BJ (cell line): Measurements from ENCODE around the gene TTPAL. TPM values are rescaled to one million over a fixed set of nuclear protein-coding genes. Genes with fewer than 3 reads are reported as not detected.

Experiments
- CTCF ChIA-PET: fragments of 350-600 bp; formaldehyde crosslinking; extraction: SDS; loops from one replicate; lab custom pipeline; 2021; ENCODE audit warnings: antibody characterized with exemption, inconsistent platforms; lab: Yijun Ruan, JAX
- POLR2A ChIA-PET: fragments of 300-600 bp; sonication (Branson Sonifier 250); formaldehyde crosslinking; extraction: SDS; loops from one replicate; lab custom pipeline; 2021; ENCODE audit warnings: antibody characterized with exemption; lab: Charles Lee
- DNase-seq: peaks from one replicate; pipeline ENCODE4 v3.0.0-alpha.2; 2011; ENCODE audit warnings: low read depth
- H3K27me3 ChIP-seq: 2 replicates; pipeline ENCODE4 v1.6.0; 2011; ENCODE audit warnings: low read length; ENCODE audit not compliant: control insufficient read depth, insufficient read depth
- H3K36me3 ChIP-seq: 2 replicates; pipeline ENCODE4 v1.5.1; 2011; ENCODE audit warnings: low read length; ENCODE audit not compliant: control insufficient read depth, insufficient read depth
- H3K4me3 ChIP-seq: 2 replicates; pipeline ENCODE4 v1.5.1; 2011; ENCODE audit warnings: low read depth, mild to moderate bottlenecking, control low read depth, low read length
- CTCF ChIP-seq: IDR thresholded peaks from 2 replicates; pipeline ENCODE4 v1.5.1; 2011; ENCODE audit warnings: low read depth, mild to moderate bottlenecking, control low read depth, inconsistent platforms, low read length, moderate library complexity; ENCODE audit not compliant: insufficient read depth
- polyA plus RNA-seq: library from polyadenylated mRNA; depleted of rRNA; stranded (reverse); fragments of >200 nt; gene quantifications from 2 replicates; pipeline ENCODE4 v1.2.3, GENCODE V29; 2011

Gene TTPAL
- polyA plus RNA-seq, 1 experiment, result 13.8 TPM

- ChIA-PET CTCF (no interaction called here), POLR2A (no interaction called here)
- no peak overlapping the region for H3K4me3 ChIP-seq
- TF ChIP-seq CTCF, result no peak
- H3K27me3 ChIP-seq, result peaks cover 2% of the 10 kb centered on the region
- no peak for DNase-seq
- no peaks in the 10 kb centered on the region for H3K36me3 ChIP-seq
Observed at GRCh38 chr20:44431502-44432234, 44.0 kb upstream of the TTPAL start.

- POLR2A ChIA-PET, result no interaction called here
- Histone ChIP-seq H3K27me3 (peaks cover 2% of the 10 kb centered on the region), H3K4me3 (no peak overlapping the region), H3K36me3 (no peaks in the 10 kb centered on the region)
- TF ChIP-seq CTCF, result no peak
- CTCF ChIA-PET, result interaction anchor here (0.6 kb wide), 1 partner anchor 69 kb away, joined by 5 read pairs; no protein-coding TSS in a partner anchor
- no peak for DNase-seq
Observed at GRCh38 chr20:44432618-44433577, 42.8 kb upstream of the TTPAL start.

- peaks cover 2% of the 10 kb centered on the region for H3K27me3 ChIP-seq
- no peak overlapping the region for H3K4me3 ChIP-seq
- POLR2A ChIA-PET, result no interaction called here
- no peaks in the 10 kb centered on the region for H3K36me3 ChIP-seq
- no peak for DNase-seq
- no peak for TF ChIP-seq CTCF
- CTCF ChIA-PET, result no interaction called here
Observed at GRCh38 chr20:44433751-44434538, 41.7 kb upstream of the TTPAL start.

GRCh38 chr20:44435630-44436335 lies 39.9 kb upstream of the TTPAL start:
- CTCF ChIA-PET, result interaction anchor here (1.4 to 1.5 kb wide), 2 partner anchors 9 to 16 kb away, joined by 3 to 4 read pairs; no protein-coding TSS in a partner anchor
- POLR2A ChIA-PET, result no interaction called here
- Histone ChIP-seq H3K36me3 (no peaks in the 10 kb centered on the region), H3K4me3 (no peak overlapping the region), H3K27me3 (peaks cover 2% of the 10 kb centered on the region)
- DNase-seq, result no peak
- TF ChIP-seq CTCF, result no peak
